Duodenal mucosa (tissue), 2 donors: Measurements from ENCODE around the gene NOD1.

Experiments used
- H3K27ac ChIP-seq: one replicate; pipeline ENCODE4 v1.7.0; 2013; ENCODE audit warnings: low read depth, low read length
- H3K27me3 ChIP-seq, 2 donors: one replicate each; pipeline ENCODE4 v1.7.0; 2013; ENCODE audit warnings: low read length in 2 of 2, control low read depth in 1 of 2; ENCODE audit not compliant: insufficient read depth in 2 of 2, control insufficient read depth in 1 of 2
- H3K36me3 ChIP-seq, 2 donors: one replicate each; pipeline ENCODE4 v1.7.0; 2013; ENCODE audit warnings: low read length in 2 of 2, control low read depth in 1 of 2; ENCODE audit not compliant: insufficient read depth in 2 of 2, control insufficient read depth in 1 of 2
- H3K4me1 ChIP-seq, 2 donors: one replicate each; pipeline ENCODE4 v1.7.0; 2013; ENCODE audit warnings: low read length in 2 of 2, control low read depth in 1 of 2; ENCODE audit not compliant: insufficient read depth in 2 of 2, control insufficient read depth in 1 of 2
- H3K4me3 ChIP-seq, 2 donors: one replicate each; pipeline ENCODE4 v1.7.0; 2013; ENCODE audit warnings: low read length in 2 of 2, low read depth in 1 of 2
- H3K9ac ChIP-seq, 2 donors: one replicate each; pipeline ENCODE4 v1.7.0; 2013; ENCODE audit warnings: low read length in 2 of 2, low read depth in 1 of 2
- H3K9me3 ChIP-seq, 2 donors: one replicate each; pipeline ENCODE4 v1.7.0; 2013; ENCODE audit warnings: low read length in 2 of 2, control low read depth in 1 of 2; ENCODE audit not compliant: control insufficient read depth in 1 of 2

Gene NOD1

GRCh38 chr7:30479202-30480120, 877 bp upstream of the NOD1 start:
- Histone ChIP-seq H3K4me3 (peak overlapping the region; percentile 70 to 81), H3K36me3 (no peaks in the 10 kb centered on the region), H3K9me3 (no peaks in the 10 kb centered on the region), H3K4me1 (peaks cover 16 to 25% of the 10 kb centered on the region in 2 donors), H3K9ac (peak overlapping the region; percentile 83 to 93), H3K27me3 (no peaks in the 10 kb centered on the region), H3K27ac (no peak overlapping the region)

DNA sequence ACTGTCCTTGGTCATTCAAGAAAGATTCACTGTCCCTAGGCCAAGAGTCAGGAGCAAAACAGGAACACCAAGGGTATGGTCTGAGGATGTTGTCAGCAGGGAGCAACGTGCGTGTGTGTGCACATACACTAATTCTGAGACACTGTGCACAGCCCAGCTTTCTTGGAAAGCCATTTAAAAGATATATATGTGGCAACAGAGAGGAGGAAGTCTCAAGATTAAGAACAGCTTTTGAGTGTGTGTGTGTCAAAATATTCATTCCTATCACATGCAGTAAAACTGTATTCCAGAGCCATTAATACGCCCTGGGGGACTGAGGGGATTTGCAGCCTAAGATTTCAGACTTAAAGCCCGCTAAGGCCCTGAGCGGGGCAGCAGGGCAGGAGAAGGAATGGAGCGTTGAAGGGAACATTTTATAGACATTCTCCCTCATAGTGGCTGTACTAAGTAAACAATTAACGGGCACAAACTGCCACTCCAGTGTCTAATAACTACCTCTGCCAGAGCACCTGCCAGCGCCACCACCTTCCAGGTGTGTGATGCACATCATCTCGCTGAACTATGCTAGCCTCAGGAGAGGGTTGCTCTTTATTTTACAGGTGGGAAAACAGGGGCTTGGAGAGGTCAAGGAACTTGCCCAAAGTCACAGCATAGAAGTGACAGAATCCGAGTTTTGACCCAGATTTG, 2.0 kb downstream of the NOD1 start:
- Histone ChIP-seq H3K27me3 (no peaks in the 10 kb centered on the region), H3K9me3 (no peaks in the 10 kb centered on the region), H3K9ac (no peak overlapping the region), H3K27ac (no peak overlapping the region), H3K4me1 (peaks cover 26 to 28% of the 10 kb centered on the region in 2 donors), H3K36me3 (no peaks in the 10 kb centered on the region), H3K4me3 (no peak overlapping the region)

DNA sequence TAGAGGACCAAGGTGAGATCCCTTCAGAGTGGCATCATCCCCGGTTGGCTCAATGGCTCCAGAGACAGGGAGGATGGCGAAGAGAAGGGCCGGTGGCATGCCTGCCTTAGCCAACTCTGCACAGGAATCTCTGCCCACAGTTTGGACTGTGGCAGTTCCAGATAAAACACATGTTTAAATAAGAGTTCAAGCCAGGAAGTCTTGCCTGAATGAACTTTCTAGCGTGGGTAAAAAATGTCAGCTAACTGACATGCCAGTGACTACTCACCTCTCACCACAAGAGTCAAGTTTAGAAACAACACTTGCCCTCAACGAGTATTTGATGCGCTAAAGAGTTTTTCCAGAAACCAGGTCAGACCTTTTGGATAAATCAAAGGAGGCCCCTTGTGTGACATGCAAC, 3.0 kb downstream of the NOD1 start:
- Histone ChIP-seq H3K9ac (no peak overlapping the region), H3K4me1 (peaks cover 30 to 35% of the 10 kb centered on the region in 2 donors), H3K27ac (no peak overlapping the region), H3K36me3 (no peaks in the 10 kb centered on the region), H3K27me3 (no peaks in the 10 kb centered on the region), H3K9me3 (no peaks in the 10 kb centered on the region), H3K4me3 (no peak overlapping the region)

DNA sequence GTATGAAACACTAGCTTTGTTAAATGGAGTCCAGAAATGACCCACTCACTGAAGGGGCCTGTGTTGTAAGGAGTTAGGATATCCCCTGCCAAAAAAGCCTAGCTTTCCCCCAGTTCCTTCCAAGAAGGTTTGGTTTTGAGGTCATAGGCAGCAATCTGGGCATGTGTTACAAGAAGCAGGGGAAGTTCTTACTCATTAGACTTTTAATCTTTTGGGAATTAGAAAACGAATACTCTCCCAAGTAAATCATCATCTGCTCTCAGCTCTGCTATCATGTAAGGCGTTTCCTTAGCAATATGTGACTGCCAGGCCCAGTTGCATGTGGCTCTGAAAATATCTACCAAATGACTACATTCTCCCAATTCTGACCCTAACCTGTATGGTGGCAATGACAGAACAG, 3.7 kb downstream of the NOD1 start:
- no peaks in the 10 kb centered on the region for H3K27me3 ChIP-seq
- no peaks in the 10 kb centered on the region for H3K36me3 ChIP-seq
- H3K4me1 ChIP-seq: peaks cover 32 to 35% of the 10 kb centered on the region in 2 donors
- no peaks in the 10 kb centered on the region for H3K9me3 ChIP-seq
- no peak overlapping the region for H3K9ac ChIP-seq
- H3K27ac ChIP-seq: no peak overlapping the region
- no peak overlapping the region for H3K4me3 ChIP-seq

DNA sequence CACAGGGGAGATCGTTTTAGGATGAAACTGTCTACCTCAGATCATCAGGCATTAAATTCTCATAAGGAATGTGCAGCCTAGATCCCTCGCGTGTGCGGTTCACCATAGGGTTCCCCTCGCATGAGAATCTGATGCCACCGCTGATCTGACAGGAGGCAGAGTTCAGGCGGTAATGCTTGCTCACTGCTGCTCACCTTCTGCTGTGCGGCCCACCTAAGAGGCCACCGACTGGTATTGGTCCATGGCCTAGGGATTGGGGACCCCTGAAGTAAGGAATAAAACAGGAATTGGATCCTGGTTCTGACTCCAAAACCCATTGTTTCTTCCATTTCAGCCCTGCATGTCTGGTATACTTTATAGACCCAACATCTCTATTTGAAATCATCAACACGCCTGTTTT, 4.1 kb downstream of the NOD1 start:
- Histone ChIP-seq H3K9ac (no peak overlapping the region), H3K9me3 (no peaks in the 10 kb centered on the region), H3K4me3 (no peak overlapping the region), H3K27ac (no peak overlapping the region), H3K36me3 (no peaks in the 10 kb centered on the region), H3K27me3 (no peaks in the 10 kb centered on the region), H3K4me1 (peaks cover 34 to 35% of the 10 kb centered on the region in 2 donors)

DNA sequence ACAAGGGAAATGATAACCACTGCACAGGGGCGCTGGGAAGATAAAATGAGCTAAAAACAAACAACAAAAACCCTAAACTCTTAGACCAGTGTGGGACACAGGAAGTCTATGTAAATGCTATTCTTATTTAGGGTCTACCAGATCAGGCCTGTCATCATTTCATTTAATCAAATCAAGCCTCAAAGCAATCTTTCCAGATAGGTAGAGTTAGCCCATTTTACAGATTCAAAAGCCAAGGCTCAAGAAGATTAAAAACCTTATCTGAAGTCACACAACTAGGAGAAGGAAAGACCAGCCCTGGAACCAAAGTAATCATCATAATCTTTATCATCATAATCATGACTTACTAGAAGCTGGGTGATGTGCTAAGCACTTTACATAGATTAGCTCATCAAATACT, 4.7 kb downstream of the NOD1 start:
- no peaks in the 10 kb centered on the region for H3K36me3 ChIP-seq
- no peak overlapping the region for H3K27ac ChIP-seq
- no peaks in the 10 kb centered on the region for H3K27me3 ChIP-seq
- no peaks in the 10 kb centered on the region for H3K9me3 ChIP-seq
- no peak overlapping the region for H3K4me3 ChIP-seq
- no peak overlapping the region for H3K9ac ChIP-seq
- H3K4me1 ChIP-seq: peaks cover 32% of the 10 kb centered on the region in 2 donors

DNA sequence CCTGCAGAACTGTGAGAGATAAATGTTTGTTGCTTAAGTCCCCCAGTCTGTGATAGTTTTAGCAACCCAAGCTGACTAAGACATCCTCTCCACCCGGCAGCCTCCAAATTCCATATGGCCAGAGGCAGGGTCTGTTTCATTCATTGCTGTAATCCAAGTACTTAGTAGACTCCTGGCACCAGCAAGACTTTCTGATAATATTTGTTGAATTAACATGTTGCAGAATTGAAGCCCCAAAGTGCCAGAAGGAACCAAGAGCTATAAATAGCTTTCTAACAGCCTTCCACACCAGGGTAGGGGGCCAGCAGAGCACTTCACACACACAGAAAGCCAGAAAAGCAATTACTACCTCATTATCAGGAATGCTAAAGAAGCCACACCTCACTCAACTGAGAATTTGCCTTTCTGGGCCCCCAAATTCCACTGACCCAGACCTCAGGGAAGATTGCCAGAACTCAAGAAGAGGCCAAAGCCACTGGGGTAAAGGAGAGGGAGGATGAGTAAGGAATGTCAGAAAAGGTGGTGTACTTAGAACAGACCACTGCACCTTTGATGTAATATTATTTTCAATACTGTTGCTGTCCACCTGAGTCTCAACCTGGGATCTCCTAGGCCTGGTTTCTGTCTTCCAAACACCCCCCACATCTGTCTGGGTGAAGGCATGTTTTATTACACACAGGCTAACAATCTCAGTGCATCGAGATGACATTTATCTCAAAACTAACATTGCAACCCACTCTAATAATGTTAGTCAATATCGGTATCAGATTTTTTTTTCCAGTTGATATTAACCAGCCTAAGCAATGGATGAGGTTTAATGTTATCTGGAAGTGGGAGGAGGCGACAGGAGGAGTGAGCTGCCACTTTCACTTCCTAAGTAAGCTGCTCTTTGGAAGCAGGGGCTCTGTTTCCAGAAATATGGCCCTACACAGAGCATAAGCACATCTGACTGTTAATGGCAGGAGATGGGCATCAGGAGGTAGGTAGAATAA, 5.5 kb downstream of the NOD1 start:
- peaks cover 33 to 36% of the 10 kb centered on the region in 2 donors for H3K4me1 ChIP-seq
- no peaks in the 10 kb centered on the region for H3K9me3 ChIP-seq
- H3K27ac ChIP-seq: no peak overlapping the region
- no peaks in the 10 kb centered on the region for H3K36me3 ChIP-seq
- H3K27me3 ChIP-seq: no peaks in the 10 kb centered on the region
- no peak overlapping the region for H3K4me3 ChIP-seq
- no peak overlapping the region for H3K9ac ChIP-seq

- H3K27ac ChIP-seq: no peak overlapping the region
- H3K4me1 ChIP-seq: peaks cover 25 to 36% of the 10 kb centered on the region in 2 donors
Measured at GRCh38 chr7:30472081-30472783, 6.4 kb downstream of the NOD1 start.

GRCh38 chr7:30471205-30471604, 7.4 kb downstream of the NOD1 start:
- H3K27ac ChIP-seq: no peak overlapping the region
- H3K9ac ChIP-seq: no peak overlapping the region
- H3K4me1 ChIP-seq: peaks cover 15 to 34% of the 10 kb centered on the region in 2 donors
- H3K27me3 ChIP-seq: no peaks in the 10 kb centered on the region
- no peaks in the 10 kb centered on the region for H3K36me3 ChIP-seq
- no peaks in the 10 kb centered on the region for H3K9me3 ChIP-seq
- no peak overlapping the region for H3K4me3 ChIP-seq

More at GRCh38 chr7:30472081-30472783, 6.4 kb downstream of the NOD1 start:
- Histone ChIP-seq H3K27me3 (no peaks in the 10 kb centered on the region), H3K36me3 (no peaks in the 10 kb centered on the region), H3K9ac (no peak overlapping the region), H3K9me3 (no peaks in the 10 kb centered on the region), H3K4me3 (no peak overlapping the region)
